GM21390 (cell line): ENCODE results near the gene FBXO41.

Experiments
- ATAC-seq: cut with Tn5 transposase; IDR thresholded peaks from one replicate; pipeline ENCODE4 v1.9.1; 2021; ENCODE audit not compliant: unreplicated experiment

Gene FBXO41

GRCh38 chr2:73289304-73289703 lies 5.0 kb upstream of the FBXO41 start:
- no peak for ATAC-seq

GRCh38 chr2:73286134-73286655 lies 1.9 kb upstream of the FBXO41 start:
- ATAC-seq: no peak

GRCh38 chr2:73285159-73285739 lies 971 bp upstream of the FBXO41 start:
- ATAC-seq: peak; percentile 54

GRCh38 chr2:73283545-73284295 lies 558 bp downstream of the FBXO41 start:
- ATAC-seq: peak; percentile 22

GRCh38 chr2:73282924-73283544 lies 1.2 kb downstream of the FBXO41 start:
- no peak for ATAC-seq

- ATAC-seq: no peak
These were observed 3.0 kb downstream of the FBXO41 start for GRCh38 chr2:73281244-73281643.

- no peak for ATAC-seq
These were observed 4.4 kb downstream of the FBXO41 start for GRCh38 chr2:73279852-73280251.

GRCh38 chr2:73272270-73272669 lies 12.0 kb downstream of the FBXO41 start:
- no peak for ATAC-seq

GRCh38 chr2:73269686-73270465 lies 14.4 kb downstream of the FBXO41 start:
- ATAC-seq: no peak

GRCh38 chr2:73268830-73269685 lies 15.2 kb downstream of the FBXO41 start:
- no peak for ATAC-seq

- no peak for ATAC-seq
These were observed 15.9 kb downstream of the FBXO41 start for GRCh38 chr2:73268366-73268829.

GRCh38 chr2:73267008-73267407 lies 17.3 kb downstream of the FBXO41 start:
- ATAC-seq: no peak

- ATAC-seq: no peak
These were observed 18.0 kb downstream of the FBXO41 start for GRCh38 chr2:73266061-73266901.

GRCh38 chr2:73265298-73266060 lies 18.8 kb downstream of the FBXO41 start:
- no peak for ATAC-seq

GRCh38 chr2:73264783-73265182 lies 19.5 kb downstream of the FBXO41 start:
- no peak for ATAC-seq

GRCh38 chr2:73264332-73264606 lies 20.0 kb downstream of the FBXO41 start:
- no peak for ATAC-seq

GRCh38 chr2:73263540-73264331 lies 20.5 kb downstream of the FBXO41 start:
- ATAC-seq: no peak
